Stimulated activated CD8-positive, alpha-beta memory T cell treated with anti-CD3 and anti-CD28 coated beads, Interleukin-15, amount 100 ng/mL, for 24 hours (primary cell): Measurements from ENCODE around the gene ZNF737.
A peak's percentile ranks its signal among the peaks of the same experiment; 100 is the strongest.
"Not testable (repeated sequence)": the region's sequence is repeated elsewhere in the genome, so short reads cannot be mapped to it uniquely, and the experiment has no call there.

Experiments used
- DNase-seq: peaks from one replicate; pipeline ENCODE4 v3.0.0-alpha.2; 2020; ENCODE audit warnings: low read depth

The ZNF737 gene

DNA sequence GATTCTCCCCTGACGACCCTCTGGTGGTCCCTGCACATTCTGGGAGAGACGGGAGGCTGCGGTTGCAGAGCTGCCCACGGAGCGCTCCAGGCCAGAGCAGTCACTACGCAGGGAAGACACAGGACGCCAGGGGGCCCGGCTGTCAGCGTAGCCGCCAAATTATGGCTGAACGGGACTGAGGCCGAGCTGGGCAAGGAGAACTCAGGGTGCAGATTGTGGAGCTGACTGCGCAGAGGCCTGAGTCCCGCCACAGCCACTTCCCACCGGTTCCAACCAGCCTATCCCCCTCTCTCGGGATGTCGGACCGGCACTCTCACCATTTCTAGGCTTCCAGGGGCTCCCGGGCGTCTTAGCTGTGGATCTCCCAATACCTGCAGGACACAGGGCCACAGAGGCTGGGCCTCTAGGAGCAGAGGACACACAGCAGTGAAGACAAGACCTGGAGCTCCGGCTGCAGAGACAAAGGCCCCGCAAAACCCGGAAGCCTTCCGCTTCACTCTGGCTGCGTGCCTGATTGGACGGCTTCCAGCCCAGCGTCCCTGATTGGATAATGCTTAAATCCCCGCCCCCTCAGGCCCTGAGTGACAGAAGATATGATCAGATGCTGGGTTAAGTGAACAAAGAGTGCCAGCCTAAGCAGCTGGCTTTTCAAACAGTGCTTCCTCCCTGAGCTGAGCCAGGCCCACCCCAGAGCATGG, at the start of gene ZNF737:
Gene ZNF737, minus strand, starts transcription at position 461 of the 698 bp plus-strand sequence. Its CDS starts 141 bp downstream, at position 320.
- peak; percentile 56 for DNase-seq

GRCh38 chr19:20614971-20615370, 49.4 kb upstream of the ZNF737 start:
- not testable (repeated sequence) for DNase-seq

DNA sequence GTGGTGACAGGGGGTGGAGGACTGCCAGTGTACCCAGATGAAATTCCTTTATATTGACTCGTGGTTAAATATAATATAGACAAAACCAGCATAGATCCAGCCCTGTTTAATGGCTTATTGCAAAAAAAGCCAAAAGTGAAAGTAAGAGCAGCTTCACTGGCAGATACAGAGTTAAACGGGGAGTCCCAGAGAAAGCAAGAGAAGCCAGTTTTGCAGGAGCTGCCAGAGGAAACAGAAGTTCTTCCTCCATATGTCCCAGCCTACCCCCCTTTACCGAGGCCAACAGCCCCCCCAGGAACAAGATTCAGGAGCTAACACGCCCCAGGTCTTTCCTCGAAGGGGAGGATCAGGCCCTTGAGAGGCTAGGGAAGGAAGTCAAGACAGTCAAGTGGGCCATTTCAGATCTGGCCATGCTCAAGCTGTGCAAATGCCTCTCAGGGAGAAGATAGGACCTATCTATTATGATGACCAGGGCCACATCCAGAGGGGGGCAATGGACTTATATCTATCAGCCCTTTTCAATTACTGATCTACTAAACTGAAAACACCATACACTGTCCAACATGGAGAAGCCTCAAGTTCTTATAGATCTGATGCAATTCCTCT, 47.2 kb upstream of the ZNF737 start:
- no peak for DNase-seq

DNA sequence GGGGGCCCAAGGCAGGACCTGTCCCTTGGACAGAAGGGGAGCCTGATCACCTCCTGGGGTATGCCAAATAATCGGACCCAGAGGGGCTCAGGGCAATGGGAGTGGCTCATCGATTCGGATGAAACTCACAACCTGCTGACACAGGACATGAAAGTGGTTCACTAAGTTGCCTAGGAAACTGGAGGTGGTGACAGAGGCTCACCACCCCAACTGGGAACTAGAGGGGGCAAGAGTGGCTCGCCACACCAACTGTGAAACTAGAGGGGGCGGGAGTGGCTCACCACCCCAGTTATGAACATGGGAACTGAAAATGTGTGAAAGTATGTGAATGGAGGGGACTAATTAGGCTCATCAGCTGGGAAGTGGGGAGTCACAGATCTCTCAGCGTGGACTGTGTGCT, 46.3 kb upstream of the ZNF737 start:
- no peak for DNase-seq

DNA sequence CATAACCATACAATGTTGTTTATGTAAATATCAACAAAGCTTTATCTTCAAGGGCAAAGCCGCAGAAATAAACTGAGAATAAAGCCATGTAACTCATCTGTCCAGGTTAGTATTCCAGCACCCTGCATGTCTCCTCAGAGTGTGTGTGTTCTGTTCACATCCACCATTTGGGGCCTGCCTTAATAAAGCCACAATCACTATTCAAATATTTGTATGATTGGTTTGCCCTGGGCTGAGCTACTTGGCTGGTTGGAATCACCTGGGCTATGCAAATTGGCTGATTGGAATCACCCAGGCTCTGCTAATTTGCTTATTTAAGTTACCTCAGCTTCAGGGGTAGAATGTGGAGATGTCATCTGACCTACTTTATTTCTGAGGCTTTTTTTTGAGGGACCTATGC, 42.4 kb upstream of the ZNF737 start:
- DNase-seq: no peak

DNA sequence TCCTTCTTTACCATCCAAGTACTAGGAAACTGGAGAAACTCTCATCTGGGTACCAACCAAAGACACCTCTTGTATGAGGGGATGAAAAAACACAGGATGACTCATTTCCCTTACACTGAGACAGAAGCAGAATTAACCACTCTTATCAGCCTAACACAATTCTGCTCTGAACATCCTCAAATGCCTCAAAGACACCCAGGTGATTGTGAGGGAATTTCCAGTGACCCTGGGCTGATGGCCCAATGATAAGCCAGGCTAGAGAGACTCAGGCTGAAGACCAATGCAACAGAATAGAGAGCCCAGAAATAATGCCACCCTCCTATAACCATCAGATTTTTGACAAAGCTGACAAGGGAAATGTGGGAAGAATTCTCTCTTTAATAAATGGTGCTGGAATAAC, 7.0 kb downstream of the ZNF737 start:
- no peak for DNase-seq

DNA sequence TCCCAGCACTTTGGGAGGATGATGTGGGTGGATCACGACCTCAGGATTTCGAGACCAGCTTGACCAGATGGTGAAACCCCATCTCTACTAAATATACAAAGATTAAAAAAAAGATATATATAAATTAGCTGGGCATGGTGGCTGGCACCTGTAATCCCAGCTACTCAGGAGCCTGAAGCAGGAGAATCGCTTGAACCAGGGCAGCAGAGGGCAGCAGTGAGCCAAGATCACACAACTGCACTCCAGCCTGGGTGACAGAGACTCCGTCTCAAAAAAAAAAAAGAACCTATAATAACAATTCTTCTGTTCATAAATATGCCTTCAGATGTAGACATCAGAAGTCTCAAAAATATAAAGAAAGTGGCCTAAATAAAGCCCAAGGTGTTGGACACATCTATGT, 7.6 kb downstream of the ZNF737 start:
- DNase-seq: no peak

DNA sequence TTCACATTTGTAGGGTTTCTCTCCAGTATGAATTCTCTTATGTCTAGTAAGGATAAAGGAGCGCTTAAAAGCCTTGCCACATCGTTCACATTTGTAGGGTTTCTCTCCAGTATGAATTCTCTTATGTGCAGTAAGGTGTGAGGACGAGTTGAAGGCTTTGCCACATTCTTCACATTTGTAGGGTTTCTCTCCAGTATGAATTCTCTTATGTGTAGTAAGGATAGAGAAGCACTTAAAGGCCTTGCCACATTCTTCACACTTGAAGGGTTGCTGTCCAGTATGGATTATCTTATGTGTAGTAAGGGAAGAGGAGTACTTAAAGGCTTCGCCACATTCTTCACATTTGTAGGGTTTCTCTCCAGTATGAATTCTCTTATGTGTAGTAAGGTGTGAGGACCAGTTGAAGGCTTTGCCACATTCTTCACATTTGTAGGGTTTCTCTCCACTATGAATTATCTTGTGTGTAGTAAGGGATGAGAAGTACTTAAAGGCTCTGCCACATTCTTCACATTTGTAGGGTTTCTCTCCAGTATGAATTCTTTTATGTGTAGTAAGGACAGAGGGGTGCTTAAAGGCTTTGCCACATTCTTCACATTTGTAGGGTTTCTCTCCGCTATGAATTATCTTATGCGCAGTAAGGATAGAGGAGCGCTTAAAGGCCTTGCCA, 20.8 kb downstream of the ZNF737 start:
- DNase-seq: not testable (repeated sequence)

DNA sequence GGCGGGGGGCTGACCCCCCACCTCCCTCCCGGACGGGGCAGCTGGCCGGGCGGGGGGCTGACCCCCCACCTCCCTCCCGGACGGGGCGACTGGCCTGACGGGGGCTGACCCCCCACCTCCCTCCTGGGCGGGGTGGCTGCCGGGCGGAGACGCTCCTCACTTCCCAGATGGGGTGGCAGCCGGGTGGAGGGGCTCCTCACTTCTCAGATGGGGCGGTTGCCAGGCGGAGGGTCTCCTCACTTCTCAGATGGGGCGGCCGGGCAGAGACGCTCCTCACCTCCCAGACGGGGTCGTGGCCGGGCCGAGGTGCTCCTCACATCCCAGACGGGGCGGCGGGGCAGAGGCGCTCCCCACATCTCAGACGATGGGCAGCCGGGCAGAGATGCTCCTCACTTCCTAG, 35.3 kb downstream of the ZNF737 start:
- DNase-seq: not testable (repeated sequence)

GRCh38 chr19:20513189-20513904, 52.2 kb downstream of the ZNF737 start:
- DNase-seq: no peak

DNA sequence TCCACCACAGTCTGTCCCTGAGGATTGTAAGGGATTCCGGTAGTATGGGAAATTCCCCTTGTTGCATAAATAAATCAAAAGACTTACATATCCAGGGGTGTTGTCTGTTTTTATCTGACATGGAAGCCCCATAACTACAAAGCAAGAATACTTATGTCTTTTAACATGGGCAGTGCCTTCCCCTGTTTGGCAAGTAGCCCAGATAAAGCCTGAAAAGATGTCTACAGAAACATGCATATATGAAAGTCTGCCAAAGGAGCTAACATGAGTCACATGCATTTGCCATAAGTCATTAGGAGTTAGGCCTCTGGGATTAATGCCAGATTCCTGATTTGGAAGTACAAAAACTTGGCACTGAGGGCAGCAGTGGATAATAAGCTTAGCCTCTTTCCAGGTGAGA, 62.1 kb downstream of the ZNF737 start:
- DNase-seq: no peak
